ENCODE results near the gene ST14. TPM values are rescaled to one million over a fixed set of nuclear protein-coding genes. Genes with fewer than 3 reads are reported as not detected.

ST14 gene
- total RNA-seq, 1 experiment from 2014 or later: 141 TPM

DNA sequence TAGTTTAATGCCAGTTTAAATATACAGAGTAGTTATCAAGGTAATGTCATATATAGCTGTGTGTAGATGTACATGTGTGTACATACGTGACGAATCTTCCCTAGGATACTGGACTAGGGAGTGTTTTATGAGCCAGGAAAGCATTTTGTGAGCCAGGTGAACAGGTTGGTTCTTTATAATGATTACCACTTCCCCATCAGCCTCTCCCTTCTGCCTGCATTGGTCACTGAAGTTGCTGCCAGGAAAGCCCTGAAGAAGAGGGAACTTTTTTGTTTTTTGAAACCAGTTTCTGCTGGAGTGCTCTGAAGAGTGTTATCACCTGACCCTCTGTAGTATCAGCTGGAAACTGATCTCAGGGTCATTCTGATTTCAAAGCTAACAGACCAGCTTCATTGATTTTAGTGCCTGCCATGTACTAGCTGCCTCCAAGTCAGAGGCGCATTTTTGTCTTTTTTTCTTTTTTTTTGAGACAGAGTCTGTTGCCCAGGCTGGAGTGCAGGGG lies 14.2 kb upstream of the ST14 start:
- H3K9me2 ChIP-seq (ENCODE audit: insufficient read depth): no peaks in the 10 kb centered on the region
- BruUV-seq (replicated peaks): TSS peak; percentile 99
- no peak overlapping the region for H2AFZ ChIP-seq
- peak overlapping the region; percentile 98 for H3K27ac ChIP-seq
- CTCF ChIA-PET: interaction anchor here (1.2 to 1.9 kb wide), 6 partner anchors 13 to 222 kb away, joined by 3 to 11 read pairs (median 6); partner anchors contain the start of gene ST14
- no peaks in the 10 kb centered on the region for H3K27me3 ChIP-seq (ENCODE audit: insufficient read depth, low read depth)
- peak overlapping the region; percentile 10; the same call in 1 of the 2 replicates for H3K4me3 ChIP-seq
- peaks cover 37% of the 10 kb centered on the region for H3K4me1 ChIP-seq (replicated peaks; ENCODE audit: insufficient read depth)
- peaks cover 44% of the 10 kb centered on the region for H3F3A ChIP-seq (ENCODE audit: insufficient read depth, low read depth)
- POLR2A ChIA-PET (ENCODE audit: unreplicated experiment): interaction anchor here (0.9 to 1.4 kb wide), 3 partner anchors 15 to 342 kb away, joined by 6 to 15 read pairs (median 12); partner anchors contain the start of gene ST14
- 0 out of 2 replicates have a peak, but pooled peaks cover 4% of the 10 kb centered on the region for H3K79me2 ChIP-seq (ENCODE audit: low read depth)
- H4K20me1 ChIP-seq (ENCODE audit: insufficient read depth): no peaks in the 10 kb centered on the region
- peak overlapping the region; percentile 43 for H3K4me2 ChIP-seq
- TF ChIP-seq, protein P1, sequence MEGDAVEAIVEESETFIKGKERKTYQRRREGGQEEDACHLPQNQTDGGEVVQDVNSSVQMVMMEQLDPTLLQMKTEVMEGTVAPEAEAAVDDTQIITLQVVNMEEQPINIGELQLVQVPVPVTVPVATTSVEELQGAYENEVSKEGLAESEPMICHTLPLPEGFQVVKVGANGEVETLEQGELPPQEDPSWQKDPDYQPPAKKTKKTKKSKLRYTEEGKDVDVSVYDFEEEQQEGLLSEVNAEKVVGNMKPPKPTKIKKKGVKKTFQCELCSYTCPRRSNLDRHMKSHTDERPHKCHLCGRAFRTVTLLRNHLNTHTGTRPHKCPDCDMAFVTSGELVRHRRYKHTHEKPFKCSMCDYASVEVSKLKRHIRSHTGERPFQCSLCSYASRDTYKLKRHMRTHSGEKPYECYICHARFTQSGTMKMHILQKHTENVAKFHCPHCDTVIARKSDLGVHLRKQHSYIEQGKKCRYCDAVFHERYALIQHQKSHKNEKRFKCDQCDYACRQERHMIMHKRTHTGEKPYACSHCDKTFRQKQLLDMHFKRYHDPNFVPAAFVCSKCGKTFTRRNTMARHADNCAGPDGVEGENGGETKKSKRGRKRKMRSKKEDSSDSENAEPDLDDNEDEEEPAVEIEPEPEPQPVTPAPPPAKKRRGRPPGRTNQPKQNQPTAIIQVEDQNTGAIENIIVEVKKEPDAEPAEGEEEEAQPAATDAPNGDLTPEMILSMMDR (conservative IDR thresholded peaks at IDR 0.05): no peak
- TF ChIP-seq EZH2 (IDR thresholded peaks at IDR 0.05; ENCODE audit: low read depth): no peak
- no peaks in the 10 kb centered on the region for H3K9me3 ChIP-seq (ENCODE audit: insufficient read depth, low read depth)
- DNase-seq: peak in 1 of 2 experiments; percentile 54
- peaks cover 10% of the 10 kb centered on the region for H3K36me3 ChIP-seq (ENCODE audit: low read depth)
- intact Hi-C loops (cut with micrococcal nuclease; ENCODE audit: unreplicated experiment): no loop called here

DNA sequence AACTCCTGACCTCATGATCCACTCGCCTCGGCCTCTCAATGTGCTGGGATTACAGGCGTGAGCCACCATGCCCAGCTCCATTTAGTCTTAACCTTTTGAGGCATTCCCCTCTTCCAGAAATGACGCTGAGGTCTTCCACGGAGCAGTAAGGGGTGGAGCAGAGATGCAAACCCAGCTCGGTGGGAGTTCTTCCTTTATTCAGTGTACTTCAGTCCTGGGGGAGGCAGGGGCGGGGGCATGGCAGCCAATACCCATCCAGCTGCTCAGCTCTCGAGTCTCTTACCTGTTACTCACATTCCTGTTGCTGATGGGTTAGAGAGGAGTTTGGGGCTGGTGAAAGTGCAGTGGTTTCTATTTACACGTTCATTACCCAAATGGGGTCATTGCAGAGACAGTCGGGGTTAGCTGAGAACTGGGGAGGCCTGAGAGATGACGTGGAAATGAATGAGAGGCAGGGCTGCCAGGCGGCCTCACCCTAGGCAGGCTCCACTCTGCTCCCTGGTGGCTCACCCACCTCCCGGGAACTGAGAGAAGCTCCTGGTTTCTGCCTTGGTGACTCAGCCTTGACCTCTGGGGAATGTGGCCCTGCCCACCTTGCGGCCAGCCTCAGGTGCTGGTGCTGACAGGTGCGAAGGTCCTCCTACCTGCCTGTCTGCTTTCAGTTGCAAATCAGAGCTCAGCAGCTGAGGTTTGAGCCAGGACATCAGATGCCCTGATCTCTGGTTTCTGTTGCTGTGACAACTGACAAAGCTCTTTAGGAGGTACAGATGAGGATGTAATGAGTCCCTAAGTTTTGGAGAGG lies 13.4 kb upstream of the ST14 start:
- Histone ChIP-seq H3K27me3 (ENCODE audit: insufficient read depth, low read depth) (no peaks in the 10 kb centered on the region), H2AFZ (no peak overlapping the region), H3K9me3 (ENCODE audit: insufficient read depth, low read depth) (no peaks in the 10 kb centered on the region), H3K4me2 (peak overlapping the region; percentile 69), H3K36me3 (ENCODE audit: low read depth) (peaks cover 10% of the 10 kb centered on the region), H3K9me2 (ENCODE audit: insufficient read depth) (no peaks in the 10 kb centered on the region), H4K20me1 (ENCODE audit: insufficient read depth) (no peaks in the 10 kb centered on the region), H3K79me2 (ENCODE audit: low read depth) (0 out of 2 replicates have a peak, but pooled peaks cover 4% of the 10 kb centered on the region), H3F3A (ENCODE audit: insufficient read depth, low read depth) (peaks cover 44% of the 10 kb centered on the region), H3K4me1 (replicated peaks; ENCODE audit: insufficient read depth) (peaks cover 37% of the 10 kb centered on the region), H3K4me3 (peak overlapping the region; percentile 10; the same call in 1 of the 2 replicates), H3K27ac (peak overlapping the region; percentile 98)
- ChIA-PET POLR2A (ENCODE audit: unreplicated experiment) (interaction anchor here (0.5 to 1.4 kb wide), 8 partner anchors 14 to 870 kb away, joined by 3 to 15 read pairs (median 6); partner anchors contain the start of gene ST14), CTCF (interaction anchor here (0.7 to 1.9 kb wide), 8 partner anchors 14 to 223 kb away, joined by 3 to 11 read pairs (median 6); partner anchors contain the start of gene ST14)
- intact Hi-C loops (cut with micrococcal nuclease; ENCODE audit: unreplicated experiment): loop anchor here (1.0 to 2.0 kb wide), 5 partner anchors 20 to 299 kb away; no protein-coding TSS in a partner anchor
- TF ChIP-seq EZH2 (IDR thresholded peaks at IDR 0.05; ENCODE audit: low read depth): no peak
- TF ChIP-seq, protein P1 (conservative IDR thresholded peaks at IDR 0.05): peak; percentile 38
- no TSS peak for BruUV-seq (replicated peaks)
- peak; percentile 97 to 100 for DNase-seq

DNA sequence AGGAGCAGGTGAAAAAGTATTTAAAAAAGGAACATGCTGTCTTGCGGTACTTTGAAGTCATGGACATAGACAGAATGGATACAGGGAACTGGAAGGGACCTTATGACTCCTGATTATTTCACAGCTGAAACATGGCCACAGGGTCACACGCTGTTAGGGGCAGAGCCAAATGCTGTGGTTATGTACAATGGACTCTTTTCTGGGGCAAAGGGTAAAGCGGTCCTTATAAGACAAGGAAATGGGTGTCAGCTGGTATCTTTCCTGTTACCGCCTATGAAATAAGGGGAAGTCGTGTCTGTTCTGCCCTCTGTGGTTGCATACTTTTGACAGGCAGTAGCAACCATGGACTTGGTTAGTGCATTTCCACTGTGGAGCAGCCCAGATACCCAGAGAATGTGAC lies 12.8 kb upstream of the ST14 start:
- TF ChIP-seq, protein P1 (conservative IDR thresholded peaks at IDR 0.05): no peak
- TF ChIP-seq EZH2 (IDR thresholded peaks at IDR 0.05; ENCODE audit: low read depth): no peak
- ChIA-PET CTCF (interaction anchor here (1.0 to 1.9 kb wide), 7 partner anchors 13 to 224 kb away, joined by 3 to 11 read pairs (median 6); partner anchors contain the start of gene ST14), POLR2A (ENCODE audit: unreplicated experiment) (interaction anchor here (0.6 to 1.4 kb wide), 4 partner anchors 13 to 871 kb away, joined by 4 to 15 read pairs (median 10); partner anchors contain the start of gene ST14)
- Histone ChIP-seq H3K4me2 (peak overlapping the region; percentile 69), H2AFZ (no peak overlapping the region), H3K9me2 (ENCODE audit: insufficient read depth) (no peaks in the 10 kb centered on the region), H3K27me3 (ENCODE audit: insufficient read depth, low read depth) (no peaks in the 10 kb centered on the region), H3F3A (ENCODE audit: insufficient read depth, low read depth) (peaks cover 44% of the 10 kb centered on the region), H3K36me3 (ENCODE audit: low read depth) (peaks cover 10% of the 10 kb centered on the region), H3K9me3 (ENCODE audit: insufficient read depth, low read depth) (no peaks in the 10 kb centered on the region), H3K27ac (peak overlapping the region; percentile 98), H3K4me1 (replicated peaks; ENCODE audit: insufficient read depth) (peaks cover 37% of the 10 kb centered on the region), H3K79me2 (ENCODE audit: low read depth) (0 out of 2 replicates have a peak, but pooled peaks cover 4% of the 10 kb centered on the region), H3K4me3 (no peak overlapping the region; the same call in 1 of the 2 replicates), H4K20me1 (ENCODE audit: insufficient read depth) (no peaks in the 10 kb centered on the region)
- TSS peak; percentile 74 for BruUV-seq (replicated peaks)
- intact Hi-C loops (cut with micrococcal nuclease; ENCODE audit: unreplicated experiment): loop anchor here (1.0 to 2.0 kb wide), 5 partner anchors 20 to 300 kb away; no protein-coding TSS in a partner anchor
- DNase-seq: peak; percentile 42 to 95
